ENCODE measurements around the gene MGAT3.
"Not testable (repeated sequence)": the region's sequence is repeated elsewhere in the genome, so short reads cannot be mapped to it uniquely, and the experiment has no call there.

Gene MGAT3, protein sequence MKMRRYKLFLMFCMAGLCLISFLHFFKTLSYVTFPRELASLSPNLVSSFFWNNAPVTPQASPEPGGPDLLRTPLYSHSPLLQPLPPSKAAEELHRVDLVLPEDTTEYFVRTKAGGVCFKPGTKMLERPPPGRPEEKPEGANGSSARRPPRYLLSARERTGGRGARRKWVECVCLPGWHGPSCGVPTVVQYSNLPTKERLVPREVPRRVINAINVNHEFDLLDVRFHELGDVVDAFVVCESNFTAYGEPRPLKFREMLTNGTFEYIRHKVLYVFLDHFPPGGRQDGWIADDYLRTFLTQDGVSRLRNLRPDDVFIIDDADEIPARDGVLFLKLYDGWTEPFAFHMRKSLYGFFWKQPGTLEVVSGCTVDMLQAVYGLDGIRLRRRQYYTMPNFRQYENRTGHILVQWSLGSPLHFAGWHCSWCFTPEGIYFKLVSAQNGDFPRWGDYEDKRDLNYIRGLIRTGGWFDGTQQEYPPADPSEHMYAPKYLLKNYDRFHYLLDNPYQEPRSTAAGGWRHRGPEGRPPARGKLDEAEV

DNA sequence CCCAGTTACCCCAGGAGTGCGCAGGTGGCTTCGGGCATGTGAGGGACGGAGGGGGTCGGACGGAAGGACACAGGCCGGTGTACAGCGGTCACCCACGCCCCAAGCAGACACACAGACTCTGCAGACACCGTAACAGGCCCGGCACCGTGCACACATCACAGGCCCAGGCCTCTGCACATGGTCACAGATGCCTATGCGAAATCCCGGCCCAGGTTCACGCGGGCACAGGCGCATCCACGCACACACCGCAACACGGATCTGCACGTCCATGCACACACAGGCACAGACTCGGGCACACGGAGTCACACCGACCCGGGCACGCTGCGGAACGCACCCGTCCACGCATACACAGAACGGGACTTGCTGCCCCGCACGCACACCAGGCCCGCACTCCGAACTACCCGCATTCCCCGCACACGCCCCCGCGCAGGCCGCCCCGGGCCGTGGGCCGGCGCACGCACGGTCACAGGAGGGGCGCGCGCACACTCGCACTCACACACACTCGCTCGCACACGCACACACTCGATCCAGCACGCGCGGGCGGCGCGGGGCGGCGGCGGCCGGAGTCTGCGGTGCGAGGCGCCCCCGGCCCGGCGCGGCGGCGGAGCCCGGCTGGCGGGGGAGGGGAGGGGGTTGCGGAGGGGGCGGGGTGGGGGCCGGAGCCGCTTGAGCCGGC lies at the start of gene MGAT3:
MGAT3 (plus strand) TSS at position 491 of the 676 bp plus-strand sequence. CDS start 30,336 bp downstream, outside the sequence.
- POLR2A ChIA-PET, result no interaction called here
- DNase-seq (ENCODE audit: extremely low spot score), result no peak
- CTCF ChIA-PET, result no interaction called here
- TF ChIP-seq, protein P1, sequence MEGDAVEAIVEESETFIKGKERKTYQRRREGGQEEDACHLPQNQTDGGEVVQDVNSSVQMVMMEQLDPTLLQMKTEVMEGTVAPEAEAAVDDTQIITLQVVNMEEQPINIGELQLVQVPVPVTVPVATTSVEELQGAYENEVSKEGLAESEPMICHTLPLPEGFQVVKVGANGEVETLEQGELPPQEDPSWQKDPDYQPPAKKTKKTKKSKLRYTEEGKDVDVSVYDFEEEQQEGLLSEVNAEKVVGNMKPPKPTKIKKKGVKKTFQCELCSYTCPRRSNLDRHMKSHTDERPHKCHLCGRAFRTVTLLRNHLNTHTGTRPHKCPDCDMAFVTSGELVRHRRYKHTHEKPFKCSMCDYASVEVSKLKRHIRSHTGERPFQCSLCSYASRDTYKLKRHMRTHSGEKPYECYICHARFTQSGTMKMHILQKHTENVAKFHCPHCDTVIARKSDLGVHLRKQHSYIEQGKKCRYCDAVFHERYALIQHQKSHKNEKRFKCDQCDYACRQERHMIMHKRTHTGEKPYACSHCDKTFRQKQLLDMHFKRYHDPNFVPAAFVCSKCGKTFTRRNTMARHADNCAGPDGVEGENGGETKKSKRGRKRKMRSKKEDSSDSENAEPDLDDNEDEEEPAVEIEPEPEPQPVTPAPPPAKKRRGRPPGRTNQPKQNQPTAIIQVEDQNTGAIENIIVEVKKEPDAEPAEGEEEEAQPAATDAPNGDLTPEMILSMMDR (IDR thresholded peaks at IDR 0.05; ENCODE audit: control extremely low read depth, extremely low read depth, low read depth, missing control alignments), result no peak

DNA sequence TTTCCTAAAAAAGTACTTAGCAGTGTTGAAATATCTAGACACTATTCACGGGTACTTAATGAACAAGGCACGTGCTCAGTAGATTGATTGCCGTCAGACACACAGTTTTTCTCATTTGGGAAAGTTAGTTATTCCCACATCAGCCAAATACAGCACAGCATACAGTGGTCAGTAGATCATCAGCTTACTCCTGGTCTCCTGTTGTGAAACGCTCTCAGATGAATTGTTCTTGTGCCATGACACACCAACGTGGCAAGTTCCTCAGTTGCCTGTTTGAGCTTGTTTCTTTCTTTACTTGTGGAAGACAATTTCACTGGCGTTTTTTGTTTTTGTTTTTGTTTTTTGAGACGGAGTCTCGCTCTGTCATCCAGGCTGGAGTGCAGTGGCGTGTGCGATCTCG lies 48.6 kb upstream of the MGAT3 start:
- no peak for DNase-seq (ENCODE audit: extremely low spot score)
- TF ChIP-seq, protein P1 (IDR thresholded peaks at IDR 0.05; ENCODE audit: control extremely low read depth, extremely low read depth, low read depth, missing control alignments), result no peak
- ChIA-PET POLR2A (no interaction called here), CTCF (interaction anchor here (0.6 kb wide), 1 partner anchor 102 kb away, joined by 3 read pairs; no protein-coding TSS in a partner anchor)

DNA sequence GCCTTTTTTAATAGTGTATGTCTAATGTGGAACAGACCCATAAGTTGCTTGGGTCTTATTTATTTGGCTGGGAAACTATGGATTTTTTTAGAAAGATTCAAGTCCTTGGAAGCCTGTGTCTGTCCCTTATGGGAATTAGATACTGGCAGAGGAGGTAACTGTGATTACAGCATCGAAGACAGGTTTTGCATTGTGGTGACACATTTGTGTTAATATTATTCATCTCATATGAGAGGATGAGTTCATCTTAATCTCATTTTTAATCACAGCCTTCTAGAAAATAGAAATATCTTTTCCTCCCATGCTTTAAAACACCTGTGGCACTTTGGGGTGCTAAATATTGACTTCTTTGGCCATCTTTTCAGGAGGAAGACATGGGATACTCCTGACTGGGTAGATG lies 48.0 kb upstream of the MGAT3 start:
- ChIA-PET CTCF (no interaction called here), POLR2A (no interaction called here)
- DNase-seq (ENCODE audit: extremely low spot score), result no peak
- TF ChIP-seq, protein P1 (IDR thresholded peaks at IDR 0.05; ENCODE audit: control extremely low read depth, extremely low read depth, low read depth, missing control alignments), result no peak

DNA sequence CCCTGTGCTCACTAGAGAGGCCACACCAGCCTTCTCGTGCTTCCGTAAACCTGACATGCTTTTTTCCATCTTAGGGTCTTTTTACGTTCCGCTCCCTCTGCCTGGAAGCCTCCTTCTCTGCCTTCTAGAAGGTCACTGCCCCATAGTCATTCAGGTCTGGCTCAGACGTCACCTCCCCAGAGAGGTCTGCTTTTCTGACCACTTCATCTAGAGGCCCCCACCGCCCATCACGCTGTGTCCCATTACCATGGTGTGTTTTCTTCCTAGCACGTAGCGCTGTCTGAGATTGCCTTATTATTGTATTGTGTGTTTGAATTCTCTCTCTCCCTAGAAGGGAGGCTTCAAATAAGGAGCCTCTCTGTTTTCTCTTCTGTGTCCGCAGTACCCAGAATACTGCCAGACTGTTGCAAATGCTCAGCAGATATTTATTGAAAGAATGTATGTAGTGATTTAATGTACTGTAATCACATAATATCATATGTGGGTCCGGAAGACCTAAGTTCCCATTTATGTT lies 47.2 kb upstream of the MGAT3 start:
- POLR2A ChIA-PET, result no interaction called here
- TF ChIP-seq, protein P1 (IDR thresholded peaks at IDR 0.05; ENCODE audit: control extremely low read depth, extremely low read depth, low read depth, missing control alignments), result no peak
- CTCF ChIA-PET, result no interaction called here
- no peak for DNase-seq (ENCODE audit: extremely low spot score)

DNA sequence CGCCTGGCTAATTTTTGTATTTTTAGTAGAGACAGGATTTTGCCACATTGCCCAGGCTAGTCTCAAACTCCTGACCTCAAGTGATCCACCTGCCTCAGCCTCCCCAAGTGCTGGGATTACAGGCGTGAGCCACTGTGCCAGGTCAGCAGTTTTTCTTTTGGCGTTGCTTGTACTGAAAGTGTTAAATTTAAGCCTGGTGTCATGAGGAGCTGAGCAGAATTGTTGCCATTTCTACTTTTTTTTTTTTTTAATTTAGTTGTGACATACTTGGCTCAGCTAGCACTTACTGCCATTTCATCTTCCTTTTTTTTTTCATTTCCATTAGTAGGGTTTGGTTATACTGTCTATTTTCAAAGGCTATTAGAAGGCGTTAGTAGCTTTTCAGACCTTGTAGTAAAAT lies 46.5 kb upstream of the MGAT3 start:
- ChIA-PET POLR2A (no interaction called here), CTCF (interaction anchor here (1.1 kb wide), 1 partner anchor 25 kb away, joined by 3 read pairs; no protein-coding TSS in a partner anchor)
- no peak for DNase-seq (ENCODE audit: extremely low spot score)
- TF ChIP-seq, protein P1 (IDR thresholded peaks at IDR 0.05; ENCODE audit: control extremely low read depth, extremely low read depth, low read depth, missing control alignments), result no peak

DNA sequence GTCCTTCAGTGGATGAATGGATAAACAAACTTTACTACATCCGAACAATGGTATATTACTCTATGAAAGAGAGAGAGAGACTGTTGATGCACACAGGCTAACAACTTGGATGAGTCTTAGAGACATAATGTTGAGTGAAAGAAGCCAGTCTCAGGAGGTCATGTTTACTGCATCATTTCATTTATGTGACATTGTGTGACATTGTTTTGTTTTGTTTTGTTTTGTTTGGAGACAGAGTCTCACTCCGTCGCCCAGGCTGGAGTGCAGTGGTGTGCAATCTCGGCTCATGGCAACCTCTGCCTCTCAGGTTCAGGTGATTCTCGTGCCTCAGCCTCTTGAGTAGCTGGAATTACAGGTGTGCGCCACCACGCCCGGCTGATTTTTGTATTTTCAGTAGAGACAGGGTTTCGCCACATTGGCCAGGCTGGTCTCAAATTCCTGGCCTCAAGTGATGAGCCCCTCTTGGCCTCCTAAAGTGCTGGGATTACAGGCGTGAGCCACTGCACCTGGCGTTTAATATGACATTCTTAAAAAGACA lies 44.9 kb upstream of the MGAT3 start:
- POLR2A ChIA-PET; DNase-seq (ENCODE audit: extremely low spot score): not testable (repeated sequence)
- CTCF ChIA-PET, result interaction anchor here (1.2 kb wide), 1 partner anchor 25 kb away, joined by 3 read pairs; no protein-coding TSS in a partner anchor

DNA sequence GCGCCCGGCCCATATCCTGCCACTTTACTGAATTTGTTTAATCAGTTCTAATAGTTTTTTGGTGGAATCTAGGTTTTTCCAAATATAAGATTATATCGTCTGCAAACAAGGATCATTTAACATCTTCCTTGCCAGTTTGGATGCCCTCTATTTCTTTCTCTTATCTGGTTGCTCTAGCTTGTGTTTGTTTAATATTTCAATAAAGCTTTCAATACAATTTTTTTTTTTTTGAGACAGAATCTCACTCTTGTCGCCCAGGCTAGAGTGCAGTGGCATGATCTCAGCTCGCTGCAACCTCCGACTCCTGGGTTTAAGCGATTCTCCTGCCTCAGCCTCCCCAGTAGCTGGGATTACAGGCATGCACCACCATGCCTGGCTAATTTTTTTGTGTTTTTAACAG lies 43.6 kb upstream of the MGAT3 start:
- POLR2A ChIA-PET; DNase-seq (ENCODE audit: extremely low spot score); CTCF ChIA-PET: not testable (repeated sequence)
